ENCODE results near the gene NDUFAF7. TPM values are rescaled to one million over a fixed set of nuclear protein-coding genes. Genes with fewer than 3 reads are reported as not detected.

The NDUFAF7 gene
- polyA plus RNA-seq, 3 donors, result 4.7 to 12.2 (median 5.6) TPM

DNA sequence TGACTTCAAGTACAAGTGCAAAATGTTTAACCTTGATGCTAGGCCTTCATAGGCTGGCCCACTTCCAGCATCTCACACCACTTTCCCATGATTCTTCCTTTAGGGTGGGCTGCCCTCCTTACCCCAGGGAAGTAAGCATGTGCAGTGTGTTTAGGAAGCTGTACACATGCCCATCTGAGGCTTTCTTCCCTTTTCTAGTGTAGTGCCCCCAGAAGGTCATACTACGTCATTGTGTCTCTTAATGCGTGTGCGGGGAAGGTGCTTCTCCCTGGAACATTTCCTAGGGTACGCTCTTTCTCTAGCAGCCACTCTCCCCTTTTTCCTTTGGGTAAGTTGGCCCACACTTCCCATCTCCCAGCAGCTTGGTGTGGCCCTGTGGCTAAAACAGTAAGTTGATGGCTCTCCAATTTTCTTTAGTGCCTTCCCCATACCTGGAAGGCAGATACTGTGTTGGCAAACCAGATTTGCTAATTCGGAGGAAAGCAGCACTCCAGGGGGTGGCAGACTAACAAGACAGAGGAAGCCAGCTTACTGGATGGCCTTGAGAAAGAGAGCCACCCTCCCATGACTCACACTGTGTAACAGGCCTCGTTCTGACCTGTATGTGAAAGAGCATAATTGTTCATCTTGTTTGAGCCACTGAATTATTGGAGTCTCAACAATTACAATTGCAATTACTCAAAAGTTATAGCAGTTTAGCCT is 41.9 kb upstream of the NDUFAF7 start:
- Histone ChIP-seq H3K79me2 (ENCODE audit: insufficient read depth, low read length) (no peaks in the 10 kb centered on the region), H3K4me1 (ENCODE audit: control insufficient read depth in 1 of 2, insufficient read depth in 2 of 2, low read length in 2 of 2) (peaks cover 14 to 24% of the 10 kb centered on the region in 2 donors), H3K9me3 (replicated peaks in 1 of 2; ENCODE audit: control insufficient read depth in 1 of 2, insufficient read depth in 1 of 2, low read length in 2 of 2) (no peaks in the 10 kb centered on the region), H4K20me1 (ENCODE audit: insufficient read depth, low read length) (no peaks in the 10 kb centered on the region), H3K36me3 (replicated peaks in 1 of 2; ENCODE audit: control insufficient read depth in 1 of 2, insufficient read depth in 2 of 2, low read length in 2 of 2) (no peaks in the 10 kb centered on the region), H3K27ac (ENCODE audit: low read depth in 1 of 2, low read length in 2 of 2) (peak overlapping the region in 1 of 2 donors; percentile 53), H3K27me3 (ENCODE audit: control insufficient read depth in 2 of 2, insufficient read depth in 2 of 2, low read length in 2 of 2) (no peaks in the 10 kb centered on the region), H3K4me2 (replicated peaks; ENCODE audit: extremely low read depth, low read length, poor library complexity, severe bottlenecking) (no peak overlapping the region), H3K4me3 (replicated peaks in 1 of 3; ENCODE audit: low read depth in 2 of 3, low read length in 3 of 3) (no peak overlapping the region), H3K9ac (ENCODE audit: insufficient read depth, low read length, poor library complexity, severe bottlenecking) (no peak overlapping the region), H2AFZ (ENCODE audit: insufficient read depth, low read depth, low read length, poor library complexity, severe bottlenecking) (peak overlapping the region; percentile 33)
- intact Hi-C loops (cut with micrococcal nuclease), result no loop called here
- Mint-ChIP-seq H3K27ac (peak overlapping the region; percentile 15 to 92 (median 78)), H3K4me1 (peaks cover 23% of the 10 kb centered on the region), H3K4me3 (no peak overlapping the region), H3K36me3 (no peaks in the 10 kb centered on the region), H3K9me3 (peaks cover 0 to 2% (median 0%) of the 10 kb centered on the region in 7 donors), H3K27me3 (ENCODE audit: low read depth in 3 of 3) (peaks cover 0 to 6% (median 2%) of the 10 kb centered on the region in 3 donors)
- no CpG with 5 or more reads among the region's 6 CpGs for WGBS (ENCODE audit: insufficient coverage)
- no peak for TF ChIP-seq CTCF (IDR thresholded peaks at IDR 0.05)
- DNase-seq, result peak; percentile 64 to 72 (median 69)

- Histone ChIP-seq H3K9me3 (replicated peaks in 1 of 2; ENCODE audit: control insufficient read depth in 1 of 2, insufficient read depth in 1 of 2, low read length in 2 of 2) (no peaks in the 10 kb centered on the region), H2AFZ (ENCODE audit: insufficient read depth, low read depth, low read length, poor library complexity, severe bottlenecking) (peak overlapping the region; percentile 4), H3K36me3 (replicated peaks in 1 of 2; ENCODE audit: control insufficient read depth in 1 of 2, insufficient read depth in 2 of 2, low read length in 2 of 2) (no peaks in the 10 kb centered on the region), H4K20me1 (ENCODE audit: insufficient read depth, low read length) (no peaks in the 10 kb centered on the region), H3K4me3 (replicated peaks in 1 of 3; ENCODE audit: low read depth in 2 of 3, low read length in 3 of 3) (no peak overlapping the region), H3K79me2 (ENCODE audit: insufficient read depth, low read length) (no peaks in the 10 kb centered on the region), H3K27me3 (ENCODE audit: control insufficient read depth in 2 of 2, insufficient read depth in 2 of 2, low read length in 2 of 2) (no peaks in the 10 kb centered on the region), H3K4me2 (replicated peaks; ENCODE audit: extremely low read depth, low read length, poor library complexity, severe bottlenecking) (no peak overlapping the region), H3K9ac (ENCODE audit: insufficient read depth, low read length, poor library complexity, severe bottlenecking) (no peak overlapping the region), H3K27ac (ENCODE audit: low read depth in 1 of 2, low read length in 2 of 2) (peak overlapping the region in 1 of 2 donors; percentile 53), H3K4me1 (ENCODE audit: control insufficient read depth in 1 of 2, insufficient read depth in 2 of 2, low read length in 2 of 2) (peaks cover 14 to 24% of the 10 kb centered on the region in 2 donors)
- intact Hi-C loops (cut with micrococcal nuclease), result no loop called here
- H3K4me1 Mint-ChIP-seq, result peaks cover 23% of the 10 kb centered on the region
- peak overlapping the region in 6 of 7 donors; percentile 21 to 92 (median 72) for H3K27ac Mint-ChIP-seq
- peak in 2 of 3 donors; percentile 9 for DNase-seq
- no CpG with 5 or more reads among the region's 4 CpGs for WGBS (ENCODE audit: insufficient coverage)
- H3K27me3 Mint-ChIP-seq (ENCODE audit: low read depth in 3 of 3), result peaks cover 0 to 5% (median 2%) of the 10 kb centered on the region in 3 donors
- no peak overlapping the region for H3K4me3 Mint-ChIP-seq
- no peak for TF ChIP-seq CTCF (IDR thresholded peaks at IDR 0.05)
- no peaks in the 10 kb centered on the region for H3K36me3 Mint-ChIP-seq
- peaks cover 0 to 5% (median 0%) of the 10 kb centered on the region in 7 donors for H3K9me3 Mint-ChIP-seq
Observed at GRCh38 chr2:37190290-37190689, 41.2 kb upstream of the NDUFAF7 start.
